NOMO-1 treated with dmso at 0.1 percent for 144 hours (cell line): ENCODE results near the gene FER.

Experiments
- DNase-seq: peaks from one replicate; lab custom pipeline; 2025; ENCODE audit not compliant: unreplicated experiment; lab: John Stamatoyannopoulos, UW

Gene FER

DNA sequence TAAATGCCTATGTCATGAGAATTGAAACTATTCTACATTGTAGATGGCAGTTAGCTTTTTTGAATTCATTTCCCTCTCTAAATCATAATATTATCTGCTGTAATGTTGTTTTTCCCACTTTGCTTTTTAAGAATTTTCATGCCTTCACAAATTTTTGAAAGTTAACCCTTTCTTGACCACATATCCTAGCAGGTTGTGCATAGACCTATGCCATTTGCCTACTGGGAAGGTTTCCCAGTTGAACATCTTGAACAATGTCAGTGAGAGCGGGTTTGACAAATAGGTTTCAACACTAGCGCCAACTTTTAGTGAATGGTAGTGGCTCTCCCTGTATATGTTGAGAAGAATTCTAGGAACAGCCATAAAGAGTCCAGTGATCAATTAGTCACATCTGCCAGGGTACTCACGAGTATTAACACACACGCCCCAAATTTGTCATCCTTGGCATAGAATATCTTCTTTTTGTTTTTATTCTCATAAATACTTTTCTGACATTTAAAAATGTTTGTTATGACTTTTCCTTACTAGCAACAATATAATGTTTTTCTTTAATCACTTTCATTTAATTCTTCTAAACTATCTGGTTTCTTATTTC is 354.5 kb downstream of the FER start:
- no peak for DNase-seq

DNA sequence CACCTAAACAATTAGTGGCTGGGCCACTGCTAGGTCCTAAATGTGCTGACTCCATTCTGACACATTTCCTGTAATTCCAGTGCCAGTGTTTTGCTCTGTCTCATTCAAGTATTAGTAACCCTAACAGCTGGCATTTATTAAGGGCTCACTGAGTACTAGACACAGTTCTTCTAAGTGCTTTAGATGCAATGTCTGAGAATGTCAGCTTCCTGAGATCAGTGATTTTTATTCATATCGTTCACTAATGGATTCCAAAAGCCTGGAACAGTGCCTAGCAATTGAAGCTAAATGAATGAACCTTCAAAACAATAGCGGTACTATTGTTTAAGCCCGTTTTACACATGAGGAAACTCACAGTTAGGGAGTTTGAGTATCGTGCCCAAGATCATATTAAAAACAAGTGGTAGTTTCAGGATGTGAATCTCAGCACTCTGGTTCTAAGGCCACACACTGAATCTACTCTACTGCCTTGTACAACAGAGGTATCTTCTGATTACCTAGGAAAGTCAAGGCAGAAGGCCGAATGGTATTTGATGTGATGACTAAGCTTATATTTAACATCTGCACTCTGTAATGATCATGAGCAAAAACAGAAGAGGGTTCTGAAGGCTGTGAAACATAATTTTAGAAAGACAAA is 358.1 kb downstream of the FER start:
- no peak for DNase-seq

DNA sequence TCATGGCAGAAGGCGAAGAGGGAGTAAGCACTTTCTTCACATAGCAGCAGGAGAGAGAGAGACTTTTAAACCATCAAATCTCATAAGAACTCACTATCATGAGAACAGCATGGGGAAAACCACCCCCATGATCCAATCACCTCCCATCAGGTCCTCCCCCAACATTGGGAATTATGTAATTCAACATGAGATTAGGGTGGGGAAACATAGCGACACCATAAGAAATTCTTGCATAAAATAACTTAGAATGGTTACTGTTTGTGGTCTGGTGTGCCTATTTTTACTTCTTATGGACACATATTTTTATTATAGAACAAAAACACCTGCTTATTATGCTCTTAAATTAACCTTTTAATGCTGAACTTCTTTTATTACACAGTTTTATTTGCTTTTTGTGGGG is 364.0 kb downstream of the FER start:
- DNase-seq = no peak

DNA sequence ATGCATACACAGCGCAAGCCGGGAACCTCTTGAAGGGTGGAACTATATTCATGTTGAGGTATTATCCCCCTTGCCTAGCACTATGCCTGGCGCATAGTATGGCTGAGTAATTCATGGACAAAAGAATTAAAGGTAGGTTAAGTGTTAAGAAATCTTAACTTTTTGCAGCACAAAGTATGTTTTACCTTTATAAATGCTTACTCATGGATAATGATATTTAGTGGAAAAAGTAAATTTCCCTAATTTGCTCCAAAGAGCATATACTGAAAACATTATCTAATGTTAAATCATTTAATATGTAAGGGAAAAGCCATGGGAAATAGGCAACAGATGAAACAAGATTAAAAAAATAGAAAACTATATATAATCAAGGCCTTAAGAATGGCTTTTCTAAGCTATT is 365.9 kb downstream of the FER start:
- no peak for DNase-seq

DNA sequence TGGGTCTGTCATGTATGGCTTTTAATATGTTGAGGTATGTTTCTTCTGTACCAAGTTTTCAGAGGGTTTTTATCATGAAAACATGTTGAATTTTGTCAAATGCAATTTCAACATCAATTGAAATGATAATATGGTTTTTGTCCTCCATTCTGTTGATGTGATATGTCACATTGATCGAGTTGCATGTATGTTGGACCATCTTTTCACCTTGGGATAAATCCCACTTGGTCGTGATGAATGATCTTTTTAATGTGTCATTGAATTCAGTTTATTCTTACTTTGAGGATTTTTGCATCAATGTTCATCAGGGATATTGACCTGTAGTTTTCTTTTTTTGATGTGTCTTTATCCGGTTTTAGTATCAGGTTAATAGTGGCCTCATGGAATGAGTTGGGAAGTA is 373.5 kb downstream of the FER start:
- no peak for DNase-seq

DNA sequence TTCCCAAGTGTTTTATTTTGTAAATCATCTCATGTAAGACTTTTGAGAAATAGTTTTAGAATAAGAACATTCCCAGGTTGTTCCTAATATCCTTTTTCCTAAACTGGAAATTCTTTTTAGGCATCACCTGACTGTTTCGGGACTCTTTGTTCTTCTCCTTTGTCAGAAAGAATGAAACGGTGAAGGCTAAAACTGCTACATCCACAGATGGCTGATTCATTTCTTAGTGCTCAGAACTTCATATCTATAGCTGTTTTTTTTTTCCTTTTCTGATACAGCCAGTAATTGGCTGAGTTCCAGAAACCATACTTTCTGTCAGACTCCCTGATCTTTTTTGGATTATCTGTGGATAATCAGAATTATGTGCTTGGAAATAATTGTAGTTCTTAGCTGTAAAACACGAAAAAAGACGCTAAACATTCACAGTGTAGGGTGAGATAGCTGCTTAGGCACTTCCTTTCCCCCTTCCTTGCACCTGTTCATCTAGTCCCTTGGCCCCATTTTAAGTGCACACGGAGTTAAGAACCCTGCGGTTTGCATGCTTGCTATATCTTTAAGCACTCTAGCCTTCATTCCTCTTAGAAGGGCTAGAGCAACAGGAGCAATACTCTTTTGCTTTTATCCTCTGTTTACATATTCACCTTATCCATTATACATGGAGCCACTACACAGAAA is 378.2 kb downstream of the FER start:
- no peak for DNase-seq

DNA sequence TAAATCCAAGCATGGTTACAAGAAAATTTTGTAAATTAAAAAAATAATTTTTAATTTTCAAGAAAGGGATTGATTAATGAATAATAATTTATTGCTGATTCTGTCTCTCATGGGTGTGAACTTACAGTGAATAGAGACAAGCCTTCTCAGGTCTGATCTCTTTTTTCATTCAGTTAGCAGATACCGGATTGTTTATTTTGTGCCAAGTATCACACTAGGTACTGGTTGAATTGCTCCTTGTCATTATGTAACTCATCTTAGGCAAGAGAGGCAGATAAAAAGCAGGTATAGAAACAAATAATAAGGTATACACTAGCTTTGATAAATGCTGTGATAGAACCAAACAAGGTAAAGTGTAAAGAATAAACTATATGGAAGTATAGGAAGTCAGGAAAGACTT is 378.8 kb downstream of the FER start:
- DNase-seq = no peak

DNA sequence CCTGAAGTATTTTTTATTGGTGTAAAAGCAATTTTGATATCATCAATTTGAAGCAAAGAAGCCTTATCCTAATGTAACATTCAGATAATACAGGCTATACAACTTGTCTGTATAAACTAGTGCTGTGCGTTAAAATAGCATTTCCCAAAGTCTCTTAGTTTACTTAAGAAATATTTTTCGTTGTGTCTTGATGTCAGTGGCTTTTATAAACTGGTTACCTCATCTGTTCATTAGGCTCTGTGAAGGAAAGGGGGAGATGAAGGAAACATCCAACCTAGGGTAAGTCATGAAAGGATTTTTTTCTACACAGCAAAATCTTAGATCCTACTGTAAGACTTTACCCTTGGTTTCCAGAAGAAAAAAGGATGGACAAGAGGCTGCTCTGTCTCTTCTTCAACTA is 389.2 kb downstream of the FER start:
- no peak for DNase-seq

DNA sequence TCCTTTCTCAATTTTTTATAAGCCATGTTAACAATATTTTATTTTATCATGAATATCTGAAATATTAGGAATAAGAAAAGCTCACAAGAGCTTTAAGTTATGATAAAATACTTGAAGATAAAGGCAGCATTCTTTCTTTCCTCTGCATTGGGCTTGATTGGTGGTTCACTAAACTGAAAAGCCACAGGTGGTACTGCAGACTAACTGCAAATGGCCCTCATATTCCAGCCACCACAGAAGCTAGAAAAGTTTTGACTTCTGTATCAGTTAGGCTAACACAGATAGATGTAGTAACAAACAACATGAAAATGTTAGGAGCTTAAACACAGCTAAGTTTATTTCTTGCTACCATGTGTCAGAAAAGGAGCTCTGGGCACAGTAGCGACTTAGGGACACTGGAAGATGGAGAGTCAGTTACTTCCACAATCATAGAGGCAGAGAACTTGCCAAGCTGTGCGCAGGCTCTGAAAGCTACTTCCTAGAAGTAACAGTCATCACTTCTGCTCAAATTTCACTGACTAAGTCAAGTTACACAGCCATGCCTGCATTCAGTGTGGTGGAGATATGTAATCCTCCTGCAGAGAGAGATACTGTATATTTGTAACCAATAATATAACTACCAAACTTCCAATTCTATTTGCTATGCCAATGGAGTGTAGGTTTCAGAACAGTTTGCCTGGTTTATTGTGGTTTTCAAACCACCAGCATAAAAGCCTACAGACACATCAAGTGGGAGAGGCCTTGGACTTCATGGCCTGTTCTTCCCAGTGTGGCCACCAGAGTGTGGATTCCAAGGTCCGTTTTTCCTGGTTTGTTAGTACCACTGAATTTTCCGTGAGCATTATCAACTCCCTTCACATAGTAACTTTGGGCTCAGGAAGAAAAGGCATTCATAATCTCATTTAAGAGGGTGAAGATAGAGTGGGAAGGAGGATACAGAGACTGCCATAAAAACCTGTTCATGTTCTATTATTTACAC is 393.8 kb downstream of the FER start:
- DNase-seq = no peak

DNA sequence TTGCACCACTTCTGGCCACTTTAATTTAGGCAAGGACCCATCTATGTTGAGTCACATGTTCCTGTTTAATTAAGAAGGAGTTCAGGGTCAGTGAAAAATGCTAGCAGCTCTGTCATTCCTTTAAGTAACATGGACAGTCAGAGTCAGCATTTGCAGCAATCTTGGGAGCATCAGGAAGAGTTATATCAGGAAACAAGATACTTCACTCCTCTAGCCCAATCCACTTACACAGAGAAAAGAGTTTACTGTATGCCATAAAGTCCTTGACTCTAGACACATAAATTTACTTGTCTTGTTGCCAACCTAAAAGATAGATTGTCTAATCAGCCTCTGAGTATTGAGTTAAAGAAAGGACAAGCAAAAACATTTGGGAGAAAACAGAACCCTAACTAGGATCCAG is 395.3 kb downstream of the FER start:
- no peak for DNase-seq

DNA sequence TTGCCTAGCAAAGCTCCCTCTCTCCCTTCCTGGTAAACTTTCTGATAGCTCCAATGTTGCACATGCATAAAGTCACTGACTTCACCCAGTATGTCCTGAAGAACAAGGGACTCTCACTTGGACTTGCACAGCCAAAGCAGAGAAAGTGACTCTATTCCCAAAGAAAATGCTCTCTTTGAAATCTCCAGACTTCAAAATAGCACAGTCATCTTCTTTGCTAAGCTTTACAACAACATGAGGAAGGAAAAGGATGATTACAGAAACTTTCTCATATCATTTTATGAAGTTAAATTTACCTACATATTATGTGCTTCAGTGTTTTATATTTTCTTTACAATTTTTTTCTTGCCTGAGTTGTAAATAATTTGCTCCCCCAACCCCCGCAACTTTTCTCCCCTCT is 397.4 kb downstream of the FER start:
- DNase-seq = no peak

DNA sequence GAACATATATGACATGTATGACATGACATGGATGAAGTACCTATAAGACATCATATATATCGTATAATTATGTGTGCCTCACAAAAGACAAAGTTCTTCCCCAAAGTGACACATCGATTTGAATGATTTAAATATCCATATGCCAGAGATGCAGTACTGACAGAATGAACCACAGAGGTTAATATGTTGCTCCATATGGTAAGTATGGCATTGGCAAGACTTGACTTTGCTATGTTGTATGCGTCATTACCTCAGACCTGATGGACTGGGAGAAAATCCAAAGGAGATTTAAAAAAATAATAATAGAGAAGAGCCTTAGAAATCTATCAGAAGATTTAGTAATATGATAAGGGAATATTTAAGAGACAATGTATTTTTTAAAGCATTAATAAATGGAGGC is 398.9 kb downstream of the FER start:
- DNase-seq = no peak

DNA sequence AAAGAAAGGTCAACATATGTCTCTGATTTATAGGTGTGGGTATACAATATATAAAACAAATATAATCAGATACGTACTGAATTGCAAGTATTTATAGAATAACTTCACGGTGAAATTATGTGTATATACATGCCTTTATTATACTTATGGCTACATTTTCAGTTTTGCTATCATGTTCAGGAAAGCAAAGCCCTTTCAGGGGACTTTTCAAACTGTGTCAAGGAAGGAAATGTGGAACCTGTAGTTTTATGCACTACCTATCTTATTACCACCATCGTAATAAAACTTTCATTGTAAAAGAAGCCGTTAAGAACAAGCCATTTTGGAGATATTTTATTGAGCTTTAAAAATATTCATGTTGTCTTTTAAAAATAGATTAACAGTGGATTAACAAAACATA is 404.9 kb downstream of the FER start:
- no peak for DNase-seq

DNA sequence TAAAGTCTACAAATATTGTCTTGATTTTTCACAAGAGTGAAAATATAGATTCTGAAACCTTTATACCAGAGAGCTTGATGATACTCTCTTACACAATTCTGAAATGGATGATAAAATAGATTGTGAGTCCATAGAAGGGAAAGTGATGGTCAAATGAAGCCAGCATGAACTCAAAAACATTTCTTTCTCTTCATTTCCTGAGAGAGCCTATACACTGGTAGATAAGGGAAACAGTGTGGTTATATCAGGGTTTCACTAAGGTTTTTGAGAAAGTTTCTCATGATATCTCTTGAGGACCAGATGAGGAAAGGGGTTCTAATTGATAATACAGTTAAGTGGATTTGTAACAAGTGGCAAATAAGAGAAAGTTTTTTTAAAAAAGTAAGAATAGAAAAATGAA is 407.9 kb downstream of the FER start:
- DNase-seq = no peak

DNA sequence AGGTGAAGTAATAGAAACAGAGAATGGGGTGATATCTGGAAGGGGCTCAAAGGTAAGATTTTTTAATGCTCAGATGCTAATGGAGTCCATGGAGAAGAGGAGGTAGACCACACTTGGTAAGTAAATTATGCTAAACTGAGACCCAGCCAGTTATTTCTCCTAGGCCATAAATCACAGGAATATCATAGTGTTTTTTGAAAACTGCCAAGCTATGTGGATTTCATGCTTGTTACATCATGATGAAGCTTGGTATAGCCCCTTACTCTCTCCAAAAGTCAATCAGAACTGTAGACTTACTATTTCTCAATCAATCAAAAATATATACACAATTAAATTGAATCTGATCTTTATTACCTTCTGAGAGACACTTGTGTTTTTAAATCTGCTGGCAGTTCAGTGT is 409.2 kb downstream of the FER start:
- DNase-seq = no peak

DNA sequence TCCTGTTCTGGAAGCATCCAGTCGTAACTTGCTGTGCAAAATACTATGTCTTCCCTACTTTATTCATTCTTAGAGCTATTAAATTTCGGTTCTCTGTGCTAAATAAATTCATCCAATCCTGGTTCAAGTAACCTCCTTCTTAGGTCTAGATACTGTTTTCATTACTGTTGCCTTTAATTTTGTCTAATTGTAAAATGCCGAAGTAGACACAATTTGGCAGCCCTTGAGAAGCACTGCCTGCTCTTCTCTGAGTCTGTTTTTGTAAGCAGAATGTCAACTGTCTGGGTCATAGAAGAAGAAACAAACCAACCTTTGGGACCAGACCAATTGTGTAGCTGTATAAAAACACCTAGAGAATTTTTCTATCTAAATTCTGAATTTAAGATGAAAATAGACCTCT is 412.8 kb downstream of the FER start:
- no peak for DNase-seq

DNA sequence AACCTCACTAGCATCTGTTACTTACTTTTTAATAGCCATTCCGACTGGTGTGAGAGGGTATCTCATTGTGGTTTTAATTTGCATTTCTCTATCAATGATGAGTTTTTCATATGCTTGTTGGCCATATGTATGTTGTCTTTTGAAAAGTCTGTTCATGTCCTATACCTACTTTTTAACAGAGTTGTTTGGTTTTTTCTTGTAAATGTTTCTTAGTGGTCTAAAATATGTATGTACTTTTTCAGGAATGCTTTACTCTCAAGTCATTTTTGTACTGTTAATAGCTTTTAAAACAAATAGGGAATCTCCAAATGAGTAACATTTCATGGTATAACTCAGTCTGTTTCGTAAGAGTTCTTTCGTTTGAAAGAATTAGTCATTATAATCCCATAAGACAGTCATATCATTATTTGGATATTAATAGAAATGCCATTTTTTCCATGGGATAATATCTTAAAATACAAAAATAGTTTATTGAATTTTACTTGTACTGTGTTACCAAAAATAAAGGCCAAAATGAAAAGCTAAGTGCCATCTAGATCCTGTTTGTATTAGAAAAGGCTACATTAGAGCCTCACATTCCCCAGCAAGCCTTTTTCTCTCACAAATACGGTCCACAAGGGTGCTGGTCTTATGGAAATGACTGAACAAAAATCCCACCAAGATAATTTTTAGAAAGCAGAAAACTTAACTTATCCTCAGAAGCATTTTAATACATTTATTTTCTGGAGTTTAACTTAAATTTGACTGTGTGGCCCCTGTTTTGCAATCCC is 414.4 kb downstream of the FER start:
- no peak for DNase-seq

DNA sequence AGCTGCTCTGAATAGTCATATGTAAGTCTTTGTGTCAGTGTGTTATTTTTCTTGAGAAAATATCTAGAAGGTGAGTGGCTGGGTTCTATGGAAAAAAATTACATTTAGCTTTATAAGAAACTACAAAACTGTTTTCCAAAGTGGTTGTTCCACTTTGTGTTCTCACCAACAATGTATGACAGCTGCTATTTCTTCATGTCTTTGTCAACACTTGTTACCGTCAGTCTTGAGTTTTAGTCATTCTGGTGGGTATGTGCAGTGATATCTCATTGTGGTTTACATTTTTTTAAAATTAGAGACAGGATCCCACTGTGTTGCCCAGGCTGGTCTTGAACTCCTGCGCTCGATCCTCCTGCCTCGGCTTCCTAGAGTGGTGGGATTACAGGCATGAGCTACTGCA is 415.6 kb downstream of the FER start:
- DNase-seq = no peak

DNA sequence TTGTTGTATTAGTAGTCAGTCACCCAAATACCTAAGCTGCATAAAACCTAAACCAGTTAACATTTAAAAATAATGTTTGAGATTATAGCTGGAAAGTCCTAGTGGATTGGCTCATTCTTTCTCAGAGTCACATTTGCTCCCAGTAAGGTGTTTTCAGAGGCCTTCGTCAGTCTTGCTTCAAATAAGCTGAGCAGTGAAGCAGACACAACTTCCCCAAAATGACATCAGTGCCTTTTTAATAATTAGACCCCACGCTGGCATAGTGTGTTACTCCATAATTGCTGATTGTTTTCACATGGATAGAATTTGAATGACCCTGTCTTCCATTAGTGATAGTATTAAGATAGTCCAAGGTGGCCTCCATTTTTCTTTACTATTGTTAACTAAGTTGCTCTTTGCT is 416.3 kb downstream of the FER start:
- DNase-seq = no peak

DNA sequence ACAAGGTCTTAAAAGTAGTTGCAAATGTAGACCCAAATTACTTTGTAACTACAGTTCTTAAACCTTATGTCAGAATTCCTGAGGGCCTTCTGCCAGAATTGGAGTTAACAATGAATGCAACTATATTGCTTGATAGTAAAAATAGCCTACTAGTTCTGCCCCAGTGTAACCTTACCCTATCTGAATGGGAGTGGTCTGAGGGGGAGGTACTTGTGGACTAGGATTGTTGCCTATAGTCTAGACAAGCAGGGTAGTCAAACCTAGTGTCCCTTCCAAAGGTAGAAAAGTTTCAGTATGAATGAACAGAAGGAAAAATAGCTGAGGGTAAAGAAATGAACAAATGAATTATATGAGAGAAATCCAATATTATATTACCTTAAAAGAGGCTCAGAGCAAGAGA is 419.9 kb downstream of the FER start:
- no peak for DNase-seq

DNA sequence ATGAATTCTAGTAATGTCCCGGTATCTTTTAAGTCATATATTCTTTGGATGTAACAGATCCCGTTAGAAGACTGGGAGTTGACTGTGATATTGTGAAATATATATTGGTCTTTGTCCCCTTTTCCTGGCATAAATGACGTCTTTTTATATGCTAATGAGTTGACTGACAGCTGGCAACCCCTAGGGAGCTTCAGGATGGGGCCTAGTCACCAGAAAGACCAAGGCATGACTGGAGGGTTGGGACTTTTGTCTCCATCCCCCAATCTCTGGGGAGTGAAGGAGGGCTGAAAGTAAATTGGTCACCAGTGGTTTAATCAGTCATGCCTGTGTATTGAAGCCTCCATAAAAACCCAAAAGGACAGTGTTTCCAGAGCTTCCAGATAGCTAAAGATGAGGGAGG is 420.5 kb downstream of the FER start:
- no peak for DNase-seq
